ENCODE results near the gene TRAPPC2L.

TRAPPC2L gene

DNA sequence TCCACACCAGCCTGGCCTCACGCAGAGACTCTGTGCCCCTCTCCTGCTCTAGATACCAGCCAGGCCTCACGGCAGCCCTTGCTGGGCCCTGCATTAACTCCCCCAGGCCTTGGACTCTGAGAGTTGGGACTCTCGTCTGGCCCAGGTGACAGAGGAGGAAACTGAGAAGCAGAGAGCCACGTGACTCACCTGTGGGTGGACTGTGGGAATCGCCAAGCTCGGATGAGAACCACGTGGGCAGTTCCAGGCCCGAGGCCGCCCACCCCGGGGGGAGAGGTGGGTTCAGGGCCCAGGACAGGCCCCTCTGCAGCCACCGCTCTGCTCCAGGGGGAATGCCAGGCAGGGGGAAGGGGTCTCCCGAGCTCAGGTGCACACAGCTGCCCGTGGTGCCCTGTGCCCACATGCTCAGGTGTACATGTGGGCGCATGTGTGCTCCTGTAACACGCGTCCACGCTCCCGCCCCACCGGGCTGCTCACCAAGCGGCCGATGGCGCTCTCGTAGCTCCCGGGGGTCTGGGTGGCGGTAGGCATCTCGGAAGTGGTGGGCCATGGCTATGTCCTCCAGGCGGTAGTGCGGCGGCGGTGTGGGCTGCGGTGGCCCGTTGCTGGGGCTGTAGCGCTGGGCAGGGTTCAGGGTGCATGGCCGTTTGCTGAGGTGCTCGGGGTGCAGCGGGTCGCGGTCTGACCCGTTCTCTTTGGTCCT is 27.8 kb downstream of the TRAPPC2L start:
- no peak overlapping the region for H4K12ac ChIP-seq (ENCODE audit: low read depth, low read length)
- no peak overlapping the region for H4K91ac ChIP-seq (ENCODE audit: low read depth, low read length)
- no peaks in the 10 kb centered on the region for H3K27me3 ChIP-seq (ENCODE audit: insufficient read depth, low read length)
- no peak for DNase-seq
- H3K9ac ChIP-seq (ENCODE audit: low read length): no peak overlapping the region
- H3K4me1 ChIP-seq (ENCODE audit: control insufficient read depth in 1 of 2, insufficient read depth in 2 of 2, low read length in 2 of 2): no peaks in the 10 kb centered on the region
- H3K23ac ChIP-seq (ENCODE audit: low read length): no peak overlapping the region
- no peaks in the 10 kb centered on the region for H3K79me2 ChIP-seq (ENCODE audit: control insufficient read depth, insufficient read depth, low read length, poor library complexity)
- no peak overlapping the region for H3K4ac ChIP-seq (ENCODE audit: low read depth, low read length)
- no peak overlapping the region for H3K4me2 ChIP-seq (ENCODE audit: low read length)
- no peak overlapping the region for H2AK5ac ChIP-seq (ENCODE audit: low read length)
- H3K18ac ChIP-seq (ENCODE audit: low read length): no peak overlapping the region
- peaks cover 12% of the 10 kb centered on the region for H3K9me3 ChIP-seq (ENCODE audit: insufficient read depth, low read depth, low read length)
- H2BK5ac ChIP-seq (ENCODE audit: low read depth, low read length, poor library complexity): no peak overlapping the region
- no peak overlapping the region for H3K14ac ChIP-seq (ENCODE audit: low read length)
- no peaks in the 10 kb centered on the region for H3K36me3 ChIP-seq (ENCODE audit: control insufficient read depth in 1 of 2, insufficient read depth in 2 of 2, low read length in 2 of 2)
- H3K79me1 ChIP-seq (ENCODE audit: low read length): no peaks in the 10 kb centered on the region
- no peak overlapping the region for H2BK12ac ChIP-seq (ENCODE audit: low read length)
- no peak overlapping the region for H2BK120ac ChIP-seq (ENCODE audit: insufficient read depth, low read length, poor library complexity)
- H3K4me3 ChIP-seq (ENCODE audit: low read depth, low read length): no peak overlapping the region
- no peak overlapping the region for H3K27ac ChIP-seq (ENCODE audit: low read depth, low read length)
- no peak overlapping the region for H4K8ac ChIP-seq (ENCODE audit: low read depth, low read length)
- WGBS (ENCODE audit: extremely low coverage, insufficient coverage, insufficient read length): no CpG with 5 or more reads among the region's 39 CpGs
- H2AFZ ChIP-seq (ENCODE audit: insufficient read depth, low read length, poor library complexity): no peak overlapping the region

DNA sequence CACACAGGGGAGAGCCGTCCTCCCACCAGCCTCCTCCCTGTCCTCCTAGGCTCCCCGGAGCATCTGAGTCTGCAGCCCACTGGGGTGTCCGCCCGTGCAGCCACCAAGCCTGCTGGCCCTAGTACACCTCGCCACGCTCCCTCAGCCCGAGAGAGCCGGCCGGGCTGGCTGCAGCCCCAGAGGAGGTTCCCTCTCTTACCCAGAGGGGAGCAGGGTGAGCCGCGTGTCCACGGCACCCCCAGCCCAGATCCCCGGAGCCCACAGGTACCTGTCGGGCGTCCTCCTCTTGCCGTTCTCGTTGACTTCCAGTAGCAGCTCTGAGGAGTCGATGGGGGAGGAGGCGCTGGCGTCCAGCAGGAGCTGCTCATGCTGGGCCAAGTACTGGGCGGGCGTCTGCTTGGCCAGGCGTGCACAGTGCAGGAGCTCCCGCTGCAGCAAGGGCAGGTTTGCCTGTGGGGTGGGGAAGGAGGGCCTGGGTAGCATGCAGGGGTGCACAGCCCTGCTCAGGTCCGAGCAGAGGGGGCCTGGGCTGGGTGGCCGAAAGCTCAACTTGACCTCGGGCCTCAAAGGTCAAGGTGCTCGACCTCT is 28.9 kb downstream of the TRAPPC2L start:
- Histone ChIP-seq H3K4me3 (ENCODE audit: low read depth, low read length) (no peak overlapping the region), H2BK5ac (ENCODE audit: low read depth, low read length, poor library complexity) (no peak overlapping the region), H4K91ac (ENCODE audit: low read depth, low read length) (no peak overlapping the region), H3K4ac (ENCODE audit: low read depth, low read length) (no peak overlapping the region), H3K14ac (ENCODE audit: low read length) (no peak overlapping the region), H4K8ac (ENCODE audit: low read depth, low read length) (no peak overlapping the region), H3K4me2 (ENCODE audit: low read length) (no peak overlapping the region), H2AFZ (ENCODE audit: insufficient read depth, low read length, poor library complexity) (no peak overlapping the region), H3K27ac (ENCODE audit: low read depth, low read length) (no peak overlapping the region), H2BK12ac (ENCODE audit: low read length) (no peak overlapping the region), H2BK120ac (ENCODE audit: insufficient read depth, low read length, poor library complexity) (no peak overlapping the region), H3K4me1 (ENCODE audit: control insufficient read depth in 1 of 2, insufficient read depth in 2 of 2, low read length in 2 of 2) (no peaks in the 10 kb centered on the region), H2AK5ac (ENCODE audit: low read length) (no peak overlapping the region), H4K12ac (ENCODE audit: low read depth, low read length) (no peak overlapping the region), H3K9ac (ENCODE audit: low read length) (no peak overlapping the region), H3K18ac (ENCODE audit: low read length) (no peak overlapping the region), H3K79me1 (ENCODE audit: low read length) (no peaks in the 10 kb centered on the region), H3K9me3 (ENCODE audit: insufficient read depth, low read depth, low read length) (peaks cover 19% of the 10 kb centered on the region), H3K27me3 (ENCODE audit: insufficient read depth, low read length) (no peaks in the 10 kb centered on the region), H3K23ac (ENCODE audit: low read length) (no peak overlapping the region), H3K36me3 (ENCODE audit: control insufficient read depth in 1 of 2, insufficient read depth in 2 of 2, low read length in 2 of 2) (no peaks in the 10 kb centered on the region), H3K79me2 (ENCODE audit: control insufficient read depth, insufficient read depth, low read length, poor library complexity) (no peaks in the 10 kb centered on the region)
- no peak for DNase-seq
- WGBS (ENCODE audit: extremely low coverage, insufficient coverage, insufficient read length): no CpG with 5 or more reads among the region's 28 CpGs

DNA sequence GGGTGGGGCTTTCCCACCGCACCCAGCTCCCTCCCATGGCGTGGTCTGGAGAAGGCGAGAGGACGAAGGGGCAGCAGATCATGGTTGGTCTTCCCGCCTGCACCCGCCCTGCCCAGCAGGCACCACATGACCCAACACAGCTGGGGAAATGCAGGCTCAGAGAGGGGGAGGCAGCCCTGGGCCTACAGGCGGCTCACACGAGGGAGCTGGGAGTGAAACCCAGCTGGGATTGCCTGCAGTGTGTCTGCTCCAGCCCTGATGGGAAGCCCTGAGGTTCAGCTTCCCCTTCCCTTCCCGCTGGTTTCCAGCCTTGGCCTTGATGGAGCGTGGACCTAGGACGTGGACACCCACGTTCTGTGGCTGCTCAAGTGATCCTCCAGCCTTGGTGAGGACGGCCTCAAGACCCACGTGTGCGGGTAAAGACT is 29.5 kb downstream of the TRAPPC2L start:
- Histone ChIP-seq H3K9ac (ENCODE audit: low read length) (no peak overlapping the region), H3K23ac (ENCODE audit: low read length) (no peak overlapping the region), H3K4me3 (ENCODE audit: low read depth, low read length) (no peak overlapping the region), H3K79me2 (ENCODE audit: control insufficient read depth, insufficient read depth, low read length, poor library complexity) (no peaks in the 10 kb centered on the region), H3K4me2 (ENCODE audit: low read length) (no peak overlapping the region), H4K8ac (ENCODE audit: low read depth, low read length) (no peak overlapping the region), H2AK5ac (ENCODE audit: low read length) (no peak overlapping the region), H2BK5ac (ENCODE audit: low read depth, low read length, poor library complexity) (no peak overlapping the region), H4K12ac (ENCODE audit: low read depth, low read length) (no peak overlapping the region), H3K14ac (ENCODE audit: low read length) (no peak overlapping the region), H3K27ac (ENCODE audit: low read depth, low read length) (no peak overlapping the region), H4K91ac (ENCODE audit: low read depth, low read length) (no peak overlapping the region), H2AFZ (ENCODE audit: insufficient read depth, low read length, poor library complexity) (no peak overlapping the region), H3K4me1 (ENCODE audit: control insufficient read depth in 1 of 2, insufficient read depth in 2 of 2, low read length in 2 of 2) (no peaks in the 10 kb centered on the region), H3K4ac (ENCODE audit: low read depth, low read length) (no peak overlapping the region), H3K9me3 (ENCODE audit: insufficient read depth, low read depth, low read length) (peaks cover 22% of the 10 kb centered on the region), H3K27me3 (ENCODE audit: insufficient read depth, low read length) (no peaks in the 10 kb centered on the region), H2BK120ac (ENCODE audit: insufficient read depth, low read length, poor library complexity) (no peak overlapping the region), H3K18ac (ENCODE audit: low read length) (no peak overlapping the region), H2BK12ac (ENCODE audit: low read length) (no peak overlapping the region), H3K79me1 (ENCODE audit: low read length) (no peaks in the 10 kb centered on the region), H3K36me3 (ENCODE audit: control insufficient read depth in 1 of 2, insufficient read depth in 2 of 2, low read length in 2 of 2) (no peaks in the 10 kb centered on the region)
- no peak for DNase-seq
- WGBS (ENCODE audit: extremely low coverage, insufficient coverage, insufficient read length): no CpG with 5 or more reads among the region's 15 CpGs

DNA sequence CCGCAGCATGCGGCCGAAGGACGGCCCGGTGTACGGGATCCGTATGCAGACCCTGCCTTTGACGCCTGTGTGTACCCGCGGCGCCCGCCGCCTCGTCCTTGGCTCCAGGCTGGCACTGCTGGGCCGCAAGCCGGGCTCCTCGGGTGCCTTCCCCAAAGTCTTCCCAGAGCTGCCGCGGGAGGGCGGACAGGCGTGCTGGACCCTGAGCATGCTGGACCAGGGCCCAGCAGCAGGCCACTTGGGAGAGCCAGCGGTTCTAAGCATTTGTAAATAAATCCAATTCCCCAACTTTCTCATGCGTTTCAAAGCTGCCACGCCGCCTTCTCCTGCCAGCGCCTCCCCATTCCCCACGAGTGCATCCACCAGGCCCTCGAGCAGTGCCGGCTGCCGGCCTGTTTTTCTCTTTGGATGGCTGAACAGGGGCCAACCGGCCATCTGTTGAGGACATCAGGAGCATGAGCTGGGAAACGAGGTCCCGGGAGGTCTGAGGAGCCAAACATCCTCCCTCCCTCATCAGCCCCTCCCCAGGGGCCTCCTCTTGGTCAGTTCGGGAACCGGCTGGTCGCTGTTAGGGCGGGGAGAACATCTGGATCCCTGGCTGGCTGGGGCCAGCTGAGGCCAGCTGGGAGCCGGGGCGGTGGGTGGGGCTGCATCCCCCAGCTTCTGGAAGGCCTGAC is 30.1 kb downstream of the TRAPPC2L start:
- Histone ChIP-seq H4K12ac (ENCODE audit: low read depth, low read length) (no peak overlapping the region), H3K9me3 (ENCODE audit: insufficient read depth, low read depth, low read length) (peaks cover 22% of the 10 kb centered on the region), H3K79me2 (ENCODE audit: control insufficient read depth, insufficient read depth, low read length, poor library complexity) (no peaks in the 10 kb centered on the region), H3K27ac (ENCODE audit: low read depth, low read length) (no peak overlapping the region), H3K4me2 (ENCODE audit: low read length) (no peak overlapping the region), H3K27me3 (ENCODE audit: insufficient read depth, low read length) (no peaks in the 10 kb centered on the region), H3K4ac (ENCODE audit: low read depth, low read length) (no peak overlapping the region), H2AFZ (ENCODE audit: insufficient read depth, low read length, poor library complexity) (no peak overlapping the region), H4K91ac (ENCODE audit: low read depth, low read length) (no peak overlapping the region), H3K4me1 (ENCODE audit: control insufficient read depth in 1 of 2, insufficient read depth in 2 of 2, low read length in 2 of 2) (no peaks in the 10 kb centered on the region), H3K4me3 (ENCODE audit: low read depth, low read length) (no peak overlapping the region), H3K79me1 (ENCODE audit: low read length) (no peaks in the 10 kb centered on the region), H2BK5ac (ENCODE audit: low read depth, low read length, poor library complexity) (no peak overlapping the region), H2AK5ac (ENCODE audit: low read length) (no peak overlapping the region), H3K14ac (ENCODE audit: low read length) (no peak overlapping the region), H3K36me3 (ENCODE audit: control insufficient read depth in 1 of 2, insufficient read depth in 2 of 2, low read length in 2 of 2) (no peaks in the 10 kb centered on the region), H2BK12ac (ENCODE audit: low read length) (no peak overlapping the region), H3K23ac (ENCODE audit: low read length) (no peak overlapping the region), H4K8ac (ENCODE audit: low read depth, low read length) (no peak overlapping the region), H3K18ac (ENCODE audit: low read length) (no peak overlapping the region), H2BK120ac (ENCODE audit: insufficient read depth, low read length, poor library complexity) (no peak overlapping the region), H3K9ac (ENCODE audit: low read length) (no peak overlapping the region)
- no CpG with 5 or more reads among the region's 39 CpGs for WGBS (ENCODE audit: extremely low coverage, insufficient coverage, insufficient read length)
- no peak for DNase-seq
